WTC11 (cell line): ENCODE results near the gene SLC9A3. TPM values are rescaled to one million over a fixed set of nuclear protein-coding genes. Genes with fewer than 3 reads are reported as not detected.

Experiments used
- ATAC-seq: fragments of 200-7000 bp; cut with Tn5 transposase; 2 replicates; pipeline ENCODE4 v1.10.0; 2021; ENCODE audit warnings: mild to moderate bottlenecking, moderate library complexity
- CTCF ChIA-PET: fragments of 300-600 bp; sonication (Branson Sonifier 250); formaldehyde crosslinking; loops from one replicate; lab custom pipeline; 2021; ENCODE audit warnings: antibody characterized with exemption; lab: Charles Lee
- POLR2A ChIA-PET: fragments of 350-600 bp; sonication (Branson Sonifier 250); formaldehyde crosslinking; loops from one replicate; lab custom pipeline; 2021; ENCODE audit warnings: antibody characterized with exemption; lab: Charles Lee
- DNase-seq: peaks from one replicate; pipeline ENCODE4 v3.0.0; 2021; ENCODE audit warnings: low spot score
- H3K27ac Mint-ChIP-seq: 2 replicates; pipeline ENCODE4 v1.8.0; 2021; ENCODE audit warnings: mixed read lengths
- H3K27me3 Mint-ChIP-seq: 2 replicates; pipeline ENCODE4 v1.8.0; 2021; ENCODE audit warnings: low read depth, mild to moderate bottlenecking, moderate library complexity, mixed read lengths
- H3K36me3 Mint-ChIP-seq: 2 replicates; pipeline ENCODE4 v1.8.0; 2021; ENCODE audit warnings: mixed read lengths
- H3K4me1 Mint-ChIP-seq: 2 replicates; pipeline ENCODE4 v1.8.0; 2022; ENCODE audit warnings: mixed read lengths
- H3K4me3 Mint-ChIP-seq: 2 replicates; pipeline ENCODE4 v1.8.0; 2021; ENCODE audit warnings: mild to moderate bottlenecking, moderate library complexity, mixed read lengths
- H3K9me3 Mint-ChIP-seq: 2 replicates; pipeline ENCODE4 v1.8.0; 2021; ENCODE audit warnings: mixed read lengths
- ARID4B ChIP-seq: sonication (generic); formaldehyde crosslinking; IDR thresholded peaks from 2 replicates; pipeline ENCODE4 v1.8.0; 2023; ENCODE audit warnings: missing genetic modification reagents, mild to moderate bottlenecking, borderline replicate concordance
- ATF1 ChIP-seq: sonication (generic); formaldehyde crosslinking; IDR thresholded peaks from 2 replicates; pipeline ENCODE4 v1.8.1; 2023; ENCODE audit warnings: mild to moderate bottlenecking, moderate library complexity, missing genetic modification reagents
- CDX4 ChIP-seq: fragments of 250-450 bp; sonication (Bioruptor Pico); IDR thresholded peaks from 2 replicates; pipeline ENCODE4 v1.9.0; 2021; ENCODE audit warnings: moderate library complexity, mild to moderate bottlenecking, inconsistent platforms, borderline replicate concordance
- CREB1 ChIP-seq: sonication (generic); formaldehyde crosslinking; IDR thresholded peaks from 2 replicates; pipeline ENCODE4 v1.8.0; 2023; ENCODE audit warnings: mild to moderate bottlenecking, missing genetic modification reagents
- CREM ChIP-seq: sonication (generic); formaldehyde crosslinking; IDR thresholded peaks from 2 replicates; pipeline ENCODE4 v1.8.1; 2022; ENCODE audit warnings: mild to moderate bottlenecking, missing genetic modification reagents, moderate library complexity
- FOXP4 ChIP-seq: sonication (generic); formaldehyde crosslinking; IDR thresholded peaks from 2 replicates; pipeline ENCODE4 v1.8.0; 2022; ENCODE audit warnings: mild to moderate bottlenecking, missing genetic modification reagents
- JUN ChIP-seq: sonication (generic); formaldehyde crosslinking; IDR thresholded peaks from 2 replicates; pipeline ENCODE4 v1.8.0; 2023; ENCODE audit warnings: mild to moderate bottlenecking, missing genetic modification reagents
- MYBL2 ChIP-seq: sonication (generic); formaldehyde crosslinking; IDR thresholded peaks from 2 replicates; pipeline ENCODE4 v1.8.1; 2023; ENCODE audit warnings: mild to moderate bottlenecking, moderate library complexity, missing genetic modification reagents
- NFE2L1 ChIP-seq: sonication (generic); formaldehyde crosslinking; IDR thresholded peaks from 2 replicates; pipeline ENCODE4 v1.8.1; 2023; ENCODE audit warnings: missing genetic modification reagents
- NR1H2 ChIP-seq: sonication (generic); formaldehyde crosslinking; IDR thresholded peaks from 2 replicates; pipeline ENCODE4 v1.9.0; 2021; ENCODE audit warnings: mild to moderate bottlenecking, moderate library complexity, missing genetic modification reagents
- NR3C1 ChIP-seq: sonication (generic); formaldehyde crosslinking; conservative IDR thresholded peaks from 2 replicates; pipeline ENCODE4 v1.8.1; 2023; ENCODE audit warnings: low read depth, mild to moderate bottlenecking, missing genetic modification reagents
- PREB ChIP-seq: sonication (generic); formaldehyde crosslinking; IDR thresholded peaks from 2 replicates; pipeline ENCODE4 v1.8.1; 2022; ENCODE audit warnings: mild to moderate bottlenecking, missing genetic modification reagents, moderate library complexity, borderline replicate concordance
- SMAD4 ChIP-seq: sonication (generic); formaldehyde crosslinking; IDR thresholded peaks from 2 replicates; pipeline ENCODE4 v1.8.0; 2022; ENCODE audit warnings: mild to moderate bottlenecking, missing genetic modification reagents
- SP1 ChIP-seq: sonication (generic); formaldehyde crosslinking; conservative IDR thresholded peaks from 2 replicates; pipeline ENCODE4 v1.8.1; 2022; ENCODE audit warnings: missing genetic modification reagents
- TEAD4 ChIP-seq: sonication (generic); formaldehyde crosslinking; IDR thresholded peaks from 2 replicates; pipeline ENCODE4 v1.8.0; 2022; ENCODE audit warnings: mild to moderate bottlenecking, missing genetic modification reagents
- TP53 ChIP-seq: sonication (generic); formaldehyde crosslinking; IDR thresholded peaks from 2 replicates; pipeline ENCODE4 v1.8.1; 2023; ENCODE audit warnings: mild to moderate bottlenecking, missing genetic modification reagents
- USF2 ChIP-seq: sonication (generic); formaldehyde crosslinking; IDR thresholded peaks from 2 replicates; pipeline ENCODE4 v1.8.1; 2023; ENCODE audit warnings: mild to moderate bottlenecking, missing genetic modification reagents, moderate library complexity
- ZNF121 ChIP-seq: sonication (generic); formaldehyde crosslinking; IDR thresholded peaks from 2 replicates; pipeline ENCODE4 v1.8.0; 2023; ENCODE audit warnings: missing genetic modification reagents
- ZNF219 ChIP-seq: sonication (generic); formaldehyde crosslinking; IDR thresholded peaks from 2 replicates; pipeline ENCODE4 v1.8.0; 2023; ENCODE audit warnings: missing genetic modification reagents, mild to moderate bottlenecking, borderline replicate concordance
- ZNF425 ChIP-seq: fragments of 250-450 bp; sonication (Bioruptor Pico); conservative IDR thresholded peaks from 2 replicates; pipeline ENCODE4 v1.9.0; 2021; ENCODE audit warnings: mild to moderate bottlenecking
- total RNA-seq: library from RNA; stranded (reverse); gene quantifications from 3 replicates; pipeline ENCODE4 v1.2.3, GENCODE V29; 2021

SLC9A3 gene
- total RNA-seq, 1 experiment from 2014 or later: 1.6 TPM

- ChIA-PET CTCF (interaction anchor here (0.7 to 1.2 kb wide), 3 partner anchors 38 to 135 kb away, joined by 3 to 4 read pairs (median 3); no protein-coding TSS in a partner anchor), POLR2A (no interaction called here)
- DNase-seq: no peak
- H3K36me3 Mint-ChIP-seq: peaks cover 81% of the 10 kb centered on the region
- no peak for TF ChIP-seq ZNF425 (CRISPR knock-in tag)
- no peak for TF ChIP-seq ZNF219 (CRISPR knock-in tag)
- no peak for TF ChIP-seq ARID4B (CRISPR knock-in tag)
- TF ChIP-seq PREB (CRISPR knock-in tag): no peak
- no peak for TF ChIP-seq CREM (CRISPR knock-in tag)
- no peak for TF ChIP-seq FOXP4 (CRISPR knock-in tag)
- no peak for TF ChIP-seq ZNF121 (CRISPR knock-in tag)
- no peak for TF ChIP-seq CREB1 (CRISPR knock-in tag)
- no peak for TF ChIP-seq NR1H2 (CRISPR knock-in tag)
- no peak for TF ChIP-seq ATF1 (CRISPR knock-in tag)
- no peak for TF ChIP-seq NFE2L1
- H3K9me3 Mint-ChIP-seq: peaks cover 8% of the 10 kb centered on the region
- no peaks in the 10 kb centered on the region for H3K27me3 Mint-ChIP-seq
- ATAC-seq: no peak
- H3K27ac Mint-ChIP-seq: no peak overlapping the region
- no peak overlapping the region for H3K4me3 Mint-ChIP-seq
- H3K4me1 Mint-ChIP-seq: peaks cover 14% of the 10 kb centered on the region
Observed at GRCh38 chr5:451587-452458, 72.4 kb downstream of the SLC9A3 start.

- ATAC-seq: no peak
- peaks cover 8% of the 10 kb centered on the region for H3K9me3 Mint-ChIP-seq
- TF ChIP-seq JUN (CRISPR knock-in tag) (no peak), SP1 (CRISPR knock-in tag) (no peak), SMAD4 (no peak), ZNF219 (CRISPR knock-in tag) (no peak), TP53 (CRISPR knock-in tag) (no peak), CDX4 (no peak), USF2 (no peak), TEAD4 (CRISPR knock-in tag) (no peak), CREB1 (CRISPR knock-in tag) (no peak), MYBL2 (CRISPR knock-in tag) (no peak), NR3C1 (CRISPR knock-in tag) (no peak)
Observed at GRCh38 chr5:449151-449550, 75.1 kb downstream of the SLC9A3 start.

More at GRCh38 chr5:449151-449550, 75.1 kb downstream of the SLC9A3 start:
- CTCF ChIA-PET: no interaction called here
- peaks cover 4% of the 10 kb centered on the region for H3K4me1 Mint-ChIP-seq
- POLR2A ChIA-PET: no interaction called here
- H3K27ac Mint-ChIP-seq: no peak overlapping the region
- H3K27me3 Mint-ChIP-seq: no peaks in the 10 kb centered on the region
- DNase-seq: no peak
- H3K36me3 Mint-ChIP-seq: peaks cover 75% of the 10 kb centered on the region
- H3K4me3 Mint-ChIP-seq: no peak overlapping the region
